ENCODE results near the gene DFFB. TPM values are rescaled to one million over a fixed set of nuclear protein-coding genes. Genes with fewer than 3 reads are reported as not detected.

Gene DFFB
- total RNA-seq, 1 donor from 2014 or later: 11.2 TPM

DNA sequence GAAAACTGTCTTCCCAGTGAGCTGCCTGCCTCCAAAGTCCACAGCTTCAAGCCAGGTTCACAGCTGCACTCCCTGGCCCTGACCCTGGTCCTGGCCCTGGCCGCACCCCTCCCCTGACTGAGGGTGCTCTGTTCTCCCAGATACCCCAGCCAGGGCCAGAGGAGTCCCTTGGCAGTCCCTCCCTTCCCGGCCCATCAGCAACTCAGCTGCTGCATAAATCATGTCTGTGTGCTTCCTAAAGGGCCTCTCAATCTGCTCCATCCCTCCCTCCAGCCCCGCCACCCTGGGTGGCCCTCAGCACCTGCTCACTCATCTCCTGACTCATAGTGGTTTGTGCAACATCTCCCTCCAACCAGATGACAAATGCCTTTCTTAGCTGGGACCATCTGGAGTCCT is 67.5 kb downstream of the DFFB start:
- no peak for DNase-seq (ENCODE audit: low read depth in 2 of 2)

DNA sequence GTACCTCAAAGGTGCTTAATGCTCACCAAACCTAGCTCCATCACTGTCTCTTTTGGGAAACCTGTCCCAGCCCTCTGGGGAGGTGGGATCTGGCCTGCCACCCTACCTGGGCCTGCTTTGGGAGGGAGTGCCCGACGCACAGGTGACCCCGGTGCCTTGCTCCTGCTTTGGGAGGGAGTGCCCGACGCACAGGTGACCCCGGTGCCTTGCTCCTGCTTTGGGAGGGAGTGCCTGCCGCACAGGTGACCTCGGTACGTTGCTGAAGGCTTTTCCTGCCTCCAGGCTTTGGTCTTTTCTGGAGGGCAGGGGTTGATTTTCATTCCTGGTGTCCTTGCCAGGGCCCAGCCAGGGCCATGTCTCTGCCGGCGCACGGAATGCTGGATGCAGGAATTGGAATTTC is 68.0 kb downstream of the DFFB start:
- no peak for DNase-seq (ENCODE audit: low read depth in 2 of 2)

DNA sequence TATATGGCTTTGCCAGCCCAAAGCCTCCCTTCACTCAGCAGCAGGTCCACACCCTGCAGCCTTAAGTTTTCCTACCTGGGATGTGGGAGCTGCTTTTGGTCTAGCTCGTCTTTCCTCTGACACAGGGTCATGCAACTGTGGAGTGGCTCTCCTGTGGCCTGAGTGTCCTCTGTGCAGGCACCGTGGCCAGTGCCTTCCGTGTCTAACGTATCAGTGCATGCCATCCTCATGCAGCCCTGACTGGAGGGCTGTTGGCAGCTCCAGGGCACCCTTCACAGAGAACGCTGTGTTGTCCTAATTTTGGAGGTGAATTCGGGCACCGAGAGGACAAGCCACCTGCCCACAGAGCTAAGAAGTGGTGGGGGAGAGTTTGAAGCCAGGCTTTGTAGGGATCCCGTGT is 68.5 kb downstream of the DFFB start:
- DNase-seq (ENCODE audit: low read depth in 2 of 2): no peak

DNA sequence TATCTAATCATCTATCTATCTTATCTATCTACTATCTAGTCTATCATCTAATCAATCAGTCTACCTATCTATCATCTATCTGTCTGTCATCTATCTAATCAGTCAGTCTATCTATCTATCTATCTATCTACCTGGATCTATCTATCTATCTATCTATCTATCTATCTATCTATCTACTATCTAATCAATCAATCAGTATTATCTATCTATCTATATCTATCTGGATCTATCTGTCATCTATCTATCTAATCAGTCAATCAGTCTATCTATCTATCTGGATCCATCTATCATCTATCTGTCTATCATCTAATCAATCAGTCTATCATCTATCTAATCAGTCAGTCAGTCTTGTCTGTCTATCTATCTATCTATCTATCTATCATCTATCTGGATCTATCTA is 69.7 kb downstream of the DFFB start:
- DNase-seq (ENCODE audit: low read depth in 2 of 2): no peak

DNA sequence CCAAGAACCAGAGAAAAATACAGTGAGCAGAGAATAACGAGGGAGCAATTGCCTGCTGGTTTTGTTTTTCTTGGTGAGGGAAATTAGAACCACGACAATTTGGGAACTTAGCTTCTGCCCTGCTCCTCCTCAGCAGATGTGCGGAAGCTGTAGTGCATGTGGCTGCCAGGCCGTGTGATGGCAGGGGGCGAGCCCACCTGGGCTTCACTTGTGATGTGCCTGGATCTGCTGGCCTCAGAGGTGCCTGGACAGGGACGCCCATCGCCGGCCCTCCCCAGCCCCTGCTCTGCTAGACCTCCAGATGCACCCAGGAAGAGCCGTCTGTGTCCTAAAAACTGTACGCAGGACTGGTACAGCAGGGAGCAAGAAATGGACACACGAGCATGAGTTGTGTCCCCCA is 71.3 kb downstream of the DFFB start:
- no peak for DNase-seq (ENCODE audit: low read depth in 2 of 2)

DNA sequence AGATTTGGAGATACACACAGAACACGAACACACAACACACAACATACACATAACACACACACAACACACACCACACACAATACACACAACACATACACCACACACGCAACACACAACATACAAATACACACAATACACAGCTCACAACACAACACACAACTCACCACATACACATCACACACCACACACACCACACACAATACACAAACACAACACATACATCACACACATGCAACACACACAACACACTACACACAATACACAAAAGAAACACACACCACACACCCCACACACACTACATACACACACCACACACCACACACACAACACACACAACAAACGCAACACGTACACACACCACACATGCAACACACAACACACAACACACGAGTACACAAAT is 71.8 kb downstream of the DFFB start:
- no peak for DNase-seq (ENCODE audit: low read depth in 2 of 2)

DNA sequence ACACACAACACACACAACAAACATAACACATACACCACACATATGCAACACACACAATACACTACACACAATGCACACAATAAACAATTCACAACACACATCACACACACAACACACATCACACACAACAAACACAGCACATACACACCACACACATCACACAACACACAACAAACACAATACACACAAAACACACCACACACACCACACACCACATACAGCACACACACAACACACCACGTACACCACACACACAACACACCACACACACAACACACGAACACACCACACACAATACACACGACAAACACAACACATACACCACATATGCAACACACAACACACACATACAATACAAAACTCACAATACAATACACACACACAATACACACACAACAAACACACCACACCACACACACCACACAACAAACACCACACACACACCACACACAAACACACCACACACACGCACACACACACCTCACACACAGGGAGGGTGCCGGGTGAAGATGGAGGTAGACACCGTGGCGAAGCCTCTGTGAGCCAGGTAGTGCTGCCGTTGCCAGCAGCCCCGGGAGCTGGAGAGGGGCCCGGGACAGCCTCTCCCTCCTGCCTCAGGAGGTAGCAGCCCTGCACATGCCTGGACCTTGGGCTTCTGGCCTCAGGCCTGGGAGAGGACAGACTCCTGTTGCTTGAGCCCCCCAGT is 73.2 kb downstream of the DFFB start:
- DNase-seq (ENCODE audit: low read depth in 2 of 2): no peak

DNA sequence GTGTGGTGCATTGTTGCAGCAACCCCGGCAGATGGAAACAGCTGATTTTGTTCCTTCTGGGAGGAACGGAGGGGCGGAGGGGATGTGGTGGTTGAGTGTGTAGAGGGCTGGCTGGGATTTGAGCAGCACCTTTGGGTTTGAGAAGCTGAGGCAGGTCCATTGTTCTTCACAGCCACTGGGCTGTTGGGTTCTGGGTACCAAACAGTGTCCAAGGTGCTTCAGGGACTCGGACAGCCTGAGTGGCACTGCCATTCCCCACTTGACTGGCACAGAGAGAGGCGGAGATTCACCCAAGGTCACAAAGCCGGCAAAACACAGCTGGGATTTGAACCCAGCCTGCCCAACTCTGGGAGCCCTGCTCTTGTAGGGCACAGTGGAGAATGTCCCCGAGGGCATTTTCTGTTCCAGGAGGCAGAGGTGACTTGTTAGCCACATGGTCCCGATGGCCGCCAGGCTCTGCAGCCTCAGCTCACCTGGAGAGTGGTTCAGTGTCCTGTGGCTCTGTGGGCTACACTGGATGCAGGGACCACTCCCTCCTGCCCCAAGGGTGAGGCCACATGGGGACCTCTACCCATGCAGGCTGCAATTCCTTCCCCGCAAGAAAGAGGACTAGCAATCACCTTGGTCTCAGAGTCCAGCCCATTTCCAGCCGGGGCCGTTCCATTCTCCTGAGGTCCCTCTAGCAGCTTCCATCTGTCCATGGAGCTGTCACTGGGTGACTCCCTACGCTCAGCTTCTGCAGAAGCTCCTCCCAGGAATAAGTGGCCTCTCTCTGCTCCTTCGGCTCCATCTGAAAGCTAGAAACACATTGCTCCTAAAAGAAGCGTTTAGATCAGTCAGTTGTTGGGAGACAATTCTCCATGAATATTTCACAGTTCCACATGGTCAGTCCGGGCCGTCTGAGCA is 74.0 kb downstream of the DFFB start:
- DNase-seq (ENCODE audit: low read depth in 2 of 2): no peak

DNA sequence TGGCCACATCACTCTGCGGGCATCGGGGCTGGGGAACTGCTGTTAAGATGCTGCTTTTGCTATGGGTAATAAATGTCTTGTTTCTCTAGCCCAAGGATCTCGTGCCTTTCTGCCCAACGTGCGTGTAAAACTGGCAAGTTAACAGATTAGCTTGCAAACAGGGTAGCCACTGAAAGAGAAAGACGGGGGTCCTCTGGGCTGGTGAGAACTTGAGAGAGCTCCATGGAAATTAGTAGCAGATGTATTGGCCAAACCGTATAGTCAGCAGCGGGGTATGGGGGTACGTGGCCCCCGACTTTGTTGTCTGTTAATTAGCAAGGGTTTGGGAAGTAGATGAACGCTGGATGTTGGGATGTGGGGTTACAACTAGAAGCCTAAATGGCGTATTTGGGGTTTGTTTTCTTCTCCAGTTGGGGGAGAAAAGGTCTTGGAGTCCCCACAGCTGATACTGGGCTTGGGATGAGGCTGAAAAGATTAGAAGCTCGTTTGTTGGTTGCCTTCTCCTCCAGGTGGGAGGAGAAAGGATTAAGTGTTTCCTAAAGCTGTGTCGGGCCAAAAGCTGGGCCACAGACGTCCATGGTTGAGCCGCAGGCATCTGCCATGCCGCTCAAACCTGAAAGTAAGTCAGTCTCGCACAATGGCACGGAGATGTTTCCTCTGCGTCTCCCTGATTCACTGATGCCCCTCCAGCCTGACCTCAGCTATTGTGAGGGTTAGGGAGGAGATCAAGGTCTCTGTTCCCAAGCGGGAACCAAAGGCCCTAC is 75.1 kb downstream of the DFFB start:
- no peak for DNase-seq (ENCODE audit: low read depth in 2 of 2)

Other genes with a start within 250 kb of the DFFB start
- 69.3 and 239 TPM in 2 replicates for gene MEGF6, start 246.0 kb upstream of the DFFB start, total RNA-seq
- gene TPRG1L, start 232.5 kb upstream of the DFFB start, total RNA-seq: 20.2 and 40.3 TPM in 2 replicates
- 16.2 and 22.4 TPM in 2 replicates for gene WRAP73, start 207.4 kb upstream of the DFFB start, total RNA-seq
- under 0.01 TPM in 1 of 2 replicates, not detected in the other for gene TP73, start 205.0 kb upstream of the DFFB start, total RNA-seq
- not detected in 2 replicates for gene CCDC27, start 105.0 kb upstream of the DFFB start, total RNA-seq
- 0.39 and 0.51 TPM in 2 replicates for gene SMIM1, start 84.7 kb upstream of the DFFB start, total RNA-seq
- 20.2 and 24.5 TPM in 2 replicates for gene LRRC47, start 61.0 kb upstream of the DFFB start, total RNA-seq
- 12.2 and 20.6 TPM in 2 replicates for gene CEP104, start 265 bp upstream of the DFFB start, total RNA-seq
- 21.4 and 30.2 TPM in 2 replicates for gene C1orf174, start 42.8 kb downstream of the DFFB start, total RNA-seq